IPS-20b (cell line): ENCODE data around the gene PCCA.
"Not testable (repeated sequence)": the region's sequence is repeated elsewhere in the genome, so short reads cannot be mapped to it uniquely, and the experiment has no call there.

Experiments used
- H3K27ac ChIP-seq: one replicate; pipeline ENCODE4 v1.5.1; 2013; ENCODE audit warnings: low read length
- H3K27me3 ChIP-seq: 2 replicates; pipeline ENCODE4 v1.6.1; 2013; ENCODE audit warnings: mild to moderate bottlenecking, low read length, inconsistent platforms; ENCODE audit not compliant: insufficient read depth
- H3K36me3 ChIP-seq: 2 replicates; pipeline ENCODE4 v1.6.1; 2013; ENCODE audit warnings: low read depth, mild to moderate bottlenecking, inconsistent platforms, low read length, moderate library complexity; ENCODE audit not compliant: insufficient read depth
- H3K4me1 ChIP-seq: 2 replicates; pipeline ENCODE4 v1.6.1; 2013; ENCODE audit warnings: mild to moderate bottlenecking, control low read depth, inconsistent platforms, low read length, moderate library complexity; ENCODE audit not compliant: insufficient read depth
- H3K4me3 ChIP-seq: 2 replicates; pipeline ENCODE4 v1.5.1; 2013; ENCODE audit warnings: mild to moderate bottlenecking, low read length, inconsistent platforms
- H3K9ac ChIP-seq: 2 replicates; pipeline ENCODE4 v1.6.1; 2013; ENCODE audit warnings: low read depth, mild to moderate bottlenecking, inconsistent platforms, low read length, moderate library complexity
- H3K9me3 ChIP-seq: 2 replicates; pipeline ENCODE4 v1.6.1; 2013; ENCODE audit warnings: mild to moderate bottlenecking, low read depth, low read length, inconsistent platforms; ENCODE audit not compliant: insufficient read depth

PCCA gene

DNA sequence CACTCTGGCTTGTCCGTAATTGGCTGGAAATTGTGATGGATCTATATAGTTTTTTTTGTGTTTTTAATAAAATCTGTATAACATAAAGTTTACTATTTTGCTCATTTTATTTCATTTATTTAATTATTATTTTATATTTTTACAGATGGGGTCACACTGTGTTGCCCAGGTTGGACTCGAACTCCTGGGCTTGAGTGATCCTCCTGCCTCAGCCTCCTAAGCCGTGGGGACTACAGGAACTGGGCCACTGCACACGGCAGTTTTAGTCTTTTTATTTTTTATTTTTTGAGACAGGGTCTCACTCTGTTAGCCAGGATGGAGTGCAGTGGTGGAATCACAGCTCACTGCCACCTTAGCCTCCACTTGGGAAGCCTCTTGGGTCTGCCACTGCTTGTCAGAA is 58.9 kb downstream of the PCCA start:
- peak overlapping the region; percentile 58; the same call in 1 of the 2 replicates for H3K9ac ChIP-seq
- no peaks in the 10 kb centered on the region for H3K9me3 ChIP-seq
- peak overlapping the region; percentile 91 for H3K27ac ChIP-seq
- H3K36me3 ChIP-seq, result peaks cover 12% of the 10 kb centered on the region; the same call in 1 of the 2 replicates
- no peak overlapping the region for H3K4me3 ChIP-seq
- H3K27me3 ChIP-seq, result no peaks in the 10 kb centered on the region
- peaks cover 32% of the 10 kb centered on the region for H3K4me1 ChIP-seq

DNA sequence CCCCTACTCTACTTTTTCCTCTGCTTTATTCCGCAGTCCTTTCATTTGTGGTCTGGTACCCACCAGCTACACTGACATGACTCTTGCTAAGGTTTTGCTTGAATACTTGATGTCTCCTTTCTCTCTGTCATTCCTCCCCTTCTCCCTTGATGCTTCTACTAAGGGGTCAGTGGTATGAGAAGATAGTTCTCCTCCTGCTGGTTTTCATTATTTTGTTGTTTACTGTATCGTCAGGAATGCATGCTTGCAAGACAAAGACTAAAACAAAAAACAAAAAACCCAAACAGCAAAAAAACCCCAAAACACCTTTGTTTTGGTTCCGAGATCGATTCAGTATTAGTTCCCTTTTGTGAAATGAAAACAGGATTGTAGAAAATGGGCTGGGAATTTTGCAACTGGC is 59.5 kb downstream of the PCCA start:
- H3K9me3 ChIP-seq, result no peaks in the 10 kb centered on the region
- peak overlapping the region; percentile 40 for H3K27ac ChIP-seq
- peaks cover 12% of the 10 kb centered on the region; the same call in 1 of the 2 replicates for H3K36me3 ChIP-seq
- peak overlapping the region; percentile 76 for H3K9ac ChIP-seq
- H3K4me3 ChIP-seq, result peak overlapping the region; percentile 37; the same call in 1 of the 2 replicates
- peaks cover 36% of the 10 kb centered on the region for H3K4me1 ChIP-seq
- H3K27me3 ChIP-seq, result no peaks in the 10 kb centered on the region

DNA sequence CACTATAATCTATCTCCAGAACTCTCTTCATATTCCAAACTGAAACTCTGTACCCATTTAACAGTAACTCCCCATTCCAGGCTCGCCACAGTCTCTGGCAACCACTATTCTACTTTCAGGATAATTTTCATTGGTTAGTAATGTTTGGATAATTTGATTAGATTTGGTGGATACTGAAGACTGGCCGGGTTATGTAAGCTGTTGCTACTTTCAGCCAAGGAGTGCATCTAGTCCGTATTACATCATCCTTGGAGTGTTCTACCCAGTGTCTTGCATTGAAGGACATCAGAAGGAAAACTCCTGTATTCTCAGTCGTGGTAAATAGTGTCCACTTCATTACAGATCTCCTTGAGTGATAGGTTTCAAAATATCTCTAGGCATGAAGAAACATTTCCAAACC is 60.5 kb downstream of the PCCA start:
- Histone ChIP-seq H3K36me3 (peaks cover 12% of the 10 kb centered on the region; the same call in 1 of the 2 replicates), H3K27me3 (no peaks in the 10 kb centered on the region), H3K27ac (peak overlapping the region; percentile 40), H3K9ac (peak overlapping the region; percentile 76; the same call in 1 of the 2 replicates), H3K4me1 (peaks cover 46% of the 10 kb centered on the region), H3K9me3 (no peaks in the 10 kb centered on the region), H3K4me3 (no peak overlapping the region)

DNA sequence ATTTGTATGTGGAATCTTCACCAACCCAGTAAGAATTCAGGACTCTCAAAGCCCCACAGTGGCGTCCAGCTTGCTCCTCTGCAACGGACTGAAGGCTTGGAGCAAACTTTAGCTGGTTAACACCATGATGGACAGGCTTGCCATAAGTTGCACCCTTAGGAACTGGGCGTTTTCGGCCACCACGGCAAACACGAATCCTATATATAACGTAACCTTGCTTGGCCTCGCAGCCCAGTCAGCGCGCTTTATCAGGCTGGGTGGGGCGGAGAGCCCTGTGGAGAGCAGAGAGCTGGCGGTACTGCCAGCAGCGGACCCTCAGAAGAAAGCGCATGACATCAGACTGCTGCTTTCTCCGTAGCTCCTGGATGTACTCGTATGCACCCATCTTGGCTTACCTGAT is 61.8 kb downstream of the PCCA start:
- not testable (repeated sequence) for H3K36me3 ChIP-seq, H3K27ac ChIP-seq, H3K9ac ChIP-seq, H3K9me3 ChIP-seq, H3K27me3 ChIP-seq, H3K4me3 ChIP-seq
- H3K4me1 ChIP-seq, result peaks cover 48% of the 10 kb centered on the region

DNA sequence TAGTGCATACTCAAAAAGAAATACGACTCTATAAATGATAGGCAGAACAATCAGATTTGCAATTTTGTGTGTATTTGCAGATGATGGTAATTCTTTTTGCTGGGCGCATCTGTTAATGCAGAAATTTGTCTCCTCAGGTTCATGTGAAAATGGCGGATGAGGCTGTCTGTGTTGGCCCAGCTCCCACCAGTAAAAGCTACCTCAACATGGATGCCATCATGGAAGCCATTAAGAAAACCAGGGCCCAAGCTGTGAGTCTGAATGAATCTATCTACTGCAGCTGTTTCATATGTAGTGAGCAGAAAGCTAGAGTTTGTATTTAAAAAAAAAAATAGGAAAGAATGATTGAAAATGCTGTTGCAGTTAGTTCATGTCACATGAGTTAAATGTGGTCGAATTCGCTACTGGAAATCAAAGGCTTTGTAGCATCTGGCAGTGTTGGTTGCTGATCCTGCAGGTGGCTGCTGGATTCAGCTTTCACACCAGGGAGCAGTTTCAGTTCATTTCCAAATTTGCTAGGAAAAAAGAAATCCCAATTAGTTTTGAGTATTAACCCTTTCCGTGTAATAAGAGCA is 66.0 kb downstream of the PCCA start:
- Histone ChIP-seq H3K27me3 (no peaks in the 10 kb centered on the region), H3K9ac (peak overlapping the region; percentile 6; the same call in 1 of the 2 replicates)

DNA sequence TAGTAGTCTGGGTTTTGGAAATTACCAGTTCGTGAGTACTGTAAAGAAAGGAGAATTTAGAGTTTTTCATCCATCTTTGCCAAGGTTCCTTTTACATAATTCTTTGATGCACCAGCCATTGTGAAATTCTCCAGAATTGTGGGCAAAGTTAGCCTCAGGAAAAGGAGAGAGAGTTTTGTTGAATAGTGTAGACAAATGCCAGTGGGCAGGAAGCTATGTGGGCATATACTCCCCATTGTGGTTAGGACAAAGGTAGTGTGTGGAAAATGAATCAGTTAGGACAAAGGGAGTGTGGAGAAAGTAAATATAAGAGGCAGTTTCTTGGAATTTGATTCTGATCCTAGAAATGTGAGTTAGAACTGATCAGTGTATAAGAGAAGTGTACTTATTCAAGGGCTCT is 67.9 kb downstream of the PCCA start:
- Histone ChIP-seq H3K4me1 (peaks cover 38% of the 10 kb centered on the region), H3K9ac (no peak overlapping the region), H3K27me3 (no peaks in the 10 kb centered on the region), H3K36me3 (peaks cover 17% of the 10 kb centered on the region; the same call in 1 of the 2 replicates), H3K9me3 (no peaks in the 10 kb centered on the region), H3K27ac (no peak overlapping the region), H3K4me3 (no peak overlapping the region)

More for the DNA sequence above, 66.0 kb downstream of the PCCA start:
- H3K4me1 ChIP-seq, result peaks cover 28% of the 10 kb centered on the region
- peak overlapping the region; percentile 1 for H3K27ac ChIP-seq
- peaks cover 17% of the 10 kb centered on the region; the same call in 1 of the 2 replicates for H3K36me3 ChIP-seq
- no peaks in the 10 kb centered on the region for H3K9me3 ChIP-seq
- H3K4me3 ChIP-seq, result no peak overlapping the region

DNA sequence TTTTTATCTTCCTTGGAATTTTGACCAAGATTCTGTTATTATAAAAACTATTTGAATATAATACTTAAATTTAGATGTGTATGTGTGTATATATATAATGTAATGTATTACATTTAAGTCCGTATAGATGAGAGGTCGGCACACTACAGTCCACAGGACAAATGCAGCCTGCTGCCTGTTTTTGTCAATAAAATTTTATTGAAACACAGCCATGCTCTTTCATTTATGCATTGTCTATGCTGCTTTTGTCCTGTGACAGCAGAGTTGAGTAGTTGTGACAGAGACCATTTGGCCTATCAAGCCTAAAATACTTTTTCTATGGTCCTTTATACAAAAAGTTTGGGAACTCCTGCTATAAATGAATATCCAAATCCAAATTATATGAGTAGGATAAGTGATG is 69.7 kb downstream of the PCCA start:
- Histone ChIP-seq H3K27me3 (no peaks in the 10 kb centered on the region), H3K4me3 (no peak overlapping the region), H3K4me1 (peaks cover 30% of the 10 kb centered on the region), H3K36me3 (peaks cover 17% of the 10 kb centered on the region; the same call in 1 of the 2 replicates), H3K9ac (no peak overlapping the region), H3K9me3 (no peaks in the 10 kb centered on the region), H3K27ac (no peak overlapping the region)

DNA sequence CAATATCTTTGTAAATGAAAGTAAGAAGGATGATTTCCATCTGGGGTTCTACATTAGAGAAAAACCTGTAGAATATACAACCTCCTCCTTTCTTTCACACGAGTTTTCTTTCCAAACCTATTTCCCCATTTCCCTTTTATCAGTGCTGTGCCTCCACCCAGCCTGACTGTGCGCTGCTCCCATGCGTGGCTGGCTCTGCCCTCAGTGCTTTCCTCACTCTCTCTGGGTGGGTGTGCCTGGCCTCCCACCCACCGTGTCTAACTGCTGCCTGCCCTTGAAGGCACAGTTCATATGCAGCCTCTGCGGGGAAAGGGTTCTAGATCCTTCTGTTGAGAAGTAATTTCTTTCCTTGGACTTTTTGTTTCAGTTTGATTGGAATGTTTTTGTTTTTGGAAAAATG is 70.7 kb downstream of the PCCA start:
- Histone ChIP-seq H3K27ac (no peak overlapping the region), H3K9me3 (no peaks in the 10 kb centered on the region), H3K9ac (no peak overlapping the region), H3K27me3 (no peaks in the 10 kb centered on the region), H3K36me3 (peaks cover 17% of the 10 kb centered on the region; the same call in 1 of the 2 replicates), H3K4me1 (peaks cover 20% of the 10 kb centered on the region; the same call in 1 of the 2 replicates), H3K4me3 (no peak overlapping the region)

DNA sequence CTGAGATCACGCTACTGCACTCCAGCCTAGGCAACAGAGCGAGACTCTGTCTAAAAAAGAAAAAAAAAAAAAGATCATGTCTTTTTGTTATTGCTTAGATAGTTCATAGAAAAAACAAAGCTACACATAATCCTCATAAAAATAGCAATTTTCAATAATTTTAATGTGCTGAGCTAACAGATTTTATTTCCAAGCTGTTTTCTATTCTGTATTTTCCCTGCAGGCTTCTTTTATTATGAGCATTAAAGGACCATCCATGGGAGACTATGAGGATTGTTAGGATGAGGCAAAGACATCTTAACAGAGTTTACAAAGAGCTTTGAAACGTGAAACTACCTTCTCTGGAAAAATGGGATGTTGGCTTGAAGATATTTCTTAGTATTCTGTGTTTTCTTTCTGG is 71.6 kb downstream of the PCCA start:
- Histone ChIP-seq H3K27ac (no peak overlapping the region), H3K4me3 (no peak overlapping the region), H3K9me3 (no peaks in the 10 kb centered on the region), H3K4me1 (peaks cover 14% of the 10 kb centered on the region; the same call in 1 of the 2 replicates), H3K27me3 (no peaks in the 10 kb centered on the region), H3K36me3 (peaks cover 17% of the 10 kb centered on the region; the same call in 1 of the 2 replicates), H3K9ac (no peak overlapping the region)

DNA sequence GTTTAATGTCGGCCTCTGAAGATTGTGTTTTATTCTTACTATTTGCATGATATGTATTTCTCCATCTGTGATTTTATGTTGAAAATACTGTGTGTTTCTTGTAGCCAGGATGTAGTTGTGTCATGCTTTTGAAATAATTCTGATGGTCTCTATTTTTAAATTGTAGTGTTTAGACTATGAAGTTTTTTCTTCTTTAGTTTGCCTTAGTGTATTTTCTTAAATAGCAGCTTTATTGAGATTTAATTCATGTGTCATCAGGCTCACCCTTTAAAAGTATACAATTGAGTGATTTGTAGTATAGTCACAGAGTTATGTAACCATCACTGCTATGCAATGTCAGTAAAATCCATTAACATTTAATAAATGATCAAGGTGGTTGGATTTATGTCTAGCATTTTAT is 74.5 kb downstream of the PCCA start:
- Histone ChIP-seq H3K27ac (no peak overlapping the region), H3K4me3 (no peak overlapping the region), H3K4me1 (peaks cover 15% of the 10 kb centered on the region; the same call in 1 of the 2 replicates), H3K36me3 (no peaks in the 10 kb centered on the region), H3K27me3 (no peaks in the 10 kb centered on the region), H3K9me3 (no peaks in the 10 kb centered on the region), H3K9ac (no peak overlapping the region)

DNA sequence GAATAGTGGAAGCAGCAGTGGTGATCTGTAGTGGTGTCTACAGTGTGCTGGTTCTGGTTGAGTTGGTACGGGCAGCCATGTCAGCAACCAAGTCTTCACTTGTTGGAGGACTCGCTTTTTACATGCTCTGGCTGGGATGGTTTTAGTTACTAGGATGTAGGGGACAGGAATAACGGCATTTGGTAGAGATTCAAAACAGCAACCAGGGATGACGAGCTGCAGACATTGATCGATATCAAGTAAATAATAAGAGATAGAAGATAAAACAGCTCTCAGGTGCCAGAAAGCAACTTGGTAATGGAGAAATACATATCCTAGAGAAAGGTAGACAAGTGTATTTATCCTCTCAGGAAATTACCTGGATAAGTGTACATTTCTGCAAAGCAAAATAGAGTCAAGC is 84.3 kb downstream of the PCCA start:
- Histone ChIP-seq H3K27me3 (no peaks in the 10 kb centered on the region), H3K4me3 (no peak overlapping the region), H3K27ac (no peak overlapping the region)

DNA sequence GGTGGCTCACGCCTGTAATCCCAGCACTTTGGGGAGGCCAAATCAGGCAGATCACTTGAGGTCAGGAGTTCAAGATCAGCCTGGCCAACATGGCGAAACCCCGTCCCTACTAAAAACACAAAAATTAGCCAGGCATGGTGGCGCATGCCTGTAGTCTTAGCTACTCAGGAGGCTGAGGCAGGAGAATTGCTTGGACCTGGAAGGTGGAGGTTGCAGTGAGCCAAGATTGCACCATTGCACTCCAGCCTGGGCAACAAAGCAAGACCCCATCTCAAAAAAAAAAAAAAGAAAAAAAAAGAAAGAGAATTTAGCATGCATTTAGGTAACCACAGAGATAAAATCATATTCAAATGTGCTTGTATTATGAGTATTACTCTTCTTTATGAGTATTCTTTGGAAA is 85.6 kb downstream of the PCCA start:
- peaks cover 33% of the 10 kb centered on the region; the same call in 1 of the 2 replicates for H3K4me1 ChIP-seq
- not testable (repeated sequence) for H3K4me3 ChIP-seq, H3K9ac ChIP-seq, H3K27me3 ChIP-seq, H3K36me3 ChIP-seq, H3K9me3 ChIP-seq, H3K27ac ChIP-seq

More for the DNA sequence above, 84.3 kb downstream of the PCCA start:
- Histone ChIP-seq H3K9ac (no peak overlapping the region), H3K9me3 (peaks cover 4% of the 10 kb centered on the region; the same call in 1 of the 2 replicates), H3K4me1 (peaks cover 36% of the 10 kb centered on the region; the same call in 1 of the 2 replicates), H3K36me3 (peaks cover 7% of the 10 kb centered on the region; the same call in 1 of the 2 replicates)
